Inferior parietal cortex (tissue), 1 donor: ENCODE measurements around the gene KRTAP13-4.

ENCODE experiments used
- DNase-seq: peaks from one replicate; pipeline ENCODE4 v3.0.0-alpha.2; 2016; ENCODE audit errors: extremely low spot score

The KRTAP13-4 gene

GRCh38 chr21:30430170-30430655, at the start of gene KRTAP13-4:
KRTAP13-4 (plus strand) TSS chr21:30430220; CDS start chr21:30430276, 56 bp downstream.
- DNase-seq = no peak

GRCh38 chr21:30382201-30382600, 47.8 kb upstream of the KRTAP13-4 start:
- no peak for DNase-seq

- no peak for DNase-seq
Measured at GRCh38 chr21:30391492-30392025, 38.5 kb upstream of the KRTAP13-4 start.

- DNase-seq = no peak
Measured at GRCh38 chr21:30395731-30396130, 34.3 kb upstream of the KRTAP13-4 start, which contains the start of gene KRTAP13-1. KRTAP13-1 (plus strand) TSS chr21:30396031; CDS start chr21:30396087, 56 bp downstream.

- DNase-seq = no peak
Measured at GRCh38 chr21:30408782-30409494, 21.1 kb upstream of the KRTAP13-4 start.

GRCh38 chr21:30415993-30416392, 14.0 kb upstream of the KRTAP13-4 start:
- no peak for DNase-seq

GRCh38 chr21:30425826-30426225, 4.2 kb upstream of the KRTAP13-4 start, which contains the start of gene KRTAP13-3:
KRTAP13-3 (minus strand) TSS chr21:30425926; CDS start chr21:30425912, 14 bp downstream.
- no peak for DNase-seq

GRCh38 chr21:30426731-30427130, 3.3 kb upstream of the KRTAP13-4 start:
- no peak for DNase-seq

GRCh38 chr21:30434033-30434631, 4.1 kb downstream of the KRTAP13-4 start:
- DNase-seq = peak; percentile 6

GRCh38 chr21:30437010-30437565, 7.1 kb downstream of the KRTAP13-4 start:
- no peak for DNase-seq

- DNase-seq = no peak
Measured at GRCh38 chr21:30439975-30440374, 10.0 kb downstream of the KRTAP13-4 start, which contains the start of gene KRTAP15-1. KRTAP15-1 (plus strand) TSS chr21:30440275; CDS start chr21:30440328, 53 bp downstream.

- no peak for DNase-seq
Measured at GRCh38 chr21:30443226-30443625, 13.2 kb downstream of the KRTAP13-4 start.

- no peak for DNase-seq
Measured at GRCh38 chr21:30444204-30444603, 14.2 kb downstream of the KRTAP13-4 start.

- DNase-seq = no peak
Measured at GRCh38 chr21:30447056-30447455, 17.0 kb downstream of the KRTAP13-4 start.

GRCh38 chr21:30448514-30448913, 18.5 kb downstream of the KRTAP13-4 start:
- no peak for DNase-seq

- no peak for DNase-seq
Measured at GRCh38 chr21:30463713-30464112, 33.7 kb downstream of the KRTAP13-4 start.

- no peak for DNase-seq
Measured at GRCh38 chr21:30468900-30469714, 39.1 kb downstream of the KRTAP13-4 start.

- no peak for DNase-seq
Measured at GRCh38 chr21:30478004-30478403, 48.0 kb downstream of the KRTAP13-4 start.

GRCh38 chr21:30479259-30479658, 49.2 kb downstream of the KRTAP13-4 start:
- no peak for DNase-seq

- DNase-seq = no peak
Measured at GRCh38 chr21:30480145-30480544, 50.1 kb downstream of the KRTAP13-4 start, which contains the start of gene KRTAP19-1. KRTAP19-1 (minus strand) TSS chr21:30480367; CDS start chr21:30480317, 50 bp downstream.
